ENCODE data around the gene HERC5. TPM values are rescaled to one million over a fixed set of nuclear protein-coding genes. Genes with fewer than 3 reads are reported as not detected.

HERC5 gene
- total and polyA plus RNA-seq, 7 donors = 1.4 to 7.5 (median 5.0) TPM

- H3K4me3 ChIP-seq = peak within 1 kb of the TSS; percentile 71 to 87 (median 74)
- DNase-seq = peak; percentile 98
- H3K4me1 ChIP-seq = peaks cover 0 to 59% (median 20%) of the 10 kb centered on the region in 4 donors
- 1% methylated on average over 68 of the region's 68 CpGs for WGBS, 2 donors
- intact Hi-C loops (cut with DNase I) = loop anchor here (1.0 to 10.0 kb wide), 6 partner anchors 66 to 979 kb away; partner anchors contain the start of genes HERC5 and HERC6
- H3K36me3 ChIP-seq = peaks cover 0 to 19% (median 3%) of the 10 kb centered on the region in 4 donors
- peak within 1 kb of the TSS; percentile 90 to 97 (median 94) for H3K27ac ChIP-seq
- no peaks in the 10 kb centered on the region for H3K9me3 ChIP-seq
- TF ChIP-seq POLR2AphosphoS5 (IDR thresholded peaks at IDR 0.05) (peak; percentile 77 to 96 (median 93)), EP300 (IDR thresholded peaks at IDR 0.05) (no peak), CTCF (IDR thresholded peaks at IDR 0.05) (no peak), POLR2A (IDR thresholded peaks at IDR 0.05) (peak; percentile 55 to 77)
- H3K27me3 ChIP-seq = no peaks in the 10 kb centered on the region
Observed at GRCh38 chr4:88523325-88524129, 66.6 kb downstream of the HERC5 start, which contains the start of gene PYURF. PYURF (minus strand) TSS chr4:88523776; CDS start chr4:88523700, 76 bp downstream.

GRCh38 chr4:88524171-88524570, 67.3 kb downstream of the HERC5 start:
- peaks cover 0 to 19% (median 3%) of the 10 kb centered on the region in 4 donors for H3K36me3 ChIP-seq
- peak overlapping the region; percentile 90 to 97 (median 94) for H3K27ac ChIP-seq
- no peak for DNase-seq
- H3K9me3 ChIP-seq = no peaks in the 10 kb centered on the region
- intact Hi-C loops (cut with DNase I) = loop anchor here (1.0 to 10.0 kb wide), 6 partner anchors 67 to 979 kb away; partner anchors contain the start of genes HERC5 and HERC6
- H3K27me3 ChIP-seq = no peaks in the 10 kb centered on the region
- H3K4me3 ChIP-seq = peak overlapping the region; percentile 71 to 87 (median 74)
- 67 to 69% methylated on average over 2 of the region's 2 CpGs for WGBS, 2 donors
- TF ChIP-seq POLR2AphosphoS5 (IDR thresholded peaks at IDR 0.05) (no peak), POLR2A (IDR thresholded peaks at IDR 0.05) (no peak), EP300 (IDR thresholded peaks at IDR 0.05) (no peak), CTCF (IDR thresholded peaks at IDR 0.05) (no peak)
- H3K4me1 ChIP-seq = peaks cover 0 to 54% (median 20%) of the 10 kb centered on the region in 4 donors

- TF ChIP-seq EP300 (IDR thresholded peaks at IDR 0.05) (no peak), POLR2A (IDR thresholded peaks at IDR 0.05) (no peak), CTCF (IDR thresholded peaks at IDR 0.05) (peak in 1 of 4 experiments; percentile 18), POLR2AphosphoS5 (IDR thresholded peaks at IDR 0.05) (no peak)
Observed at GRCh38 chr4:88526221-88526815, 69.4 kb downstream of the HERC5 start.

GRCh38 chr4:88527787-88528186, 70.9 kb downstream of the HERC5 start:
- Histone ChIP-seq H3K4me1 (peaks cover 0 to 29% (median 11%) of the 10 kb centered on the region in 4 donors), H3K27me3 (no peaks in the 10 kb centered on the region), H3K27ac (no peak overlapping the region), H3K36me3 (no peaks in the 10 kb centered on the region), H3K9me3 (no peaks in the 10 kb centered on the region), H3K4me3 (no peak overlapping the region)
- WGBS, 2 donors = 89 to 93% methylated on average over 8 of the region's 8 CpGs
- no peak for DNase-seq
- TF ChIP-seq CTCF (IDR thresholded peaks at IDR 0.05) = no peak
- intact Hi-C loops (cut with DNase I) = loop anchor here (2.0 to 10.0 kb wide), 2 partner anchors 65 to 983 kb away; partner anchors contain the start of gene HERC3

More at GRCh38 chr4:88526221-88526815, 69.4 kb downstream of the HERC5 start:
- Histone ChIP-seq H3K9me3 (no peaks in the 10 kb centered on the region), H3K27me3 (no peaks in the 10 kb centered on the region), H3K36me3 (peaks cover 0 to 5% (median 0%) of the 10 kb centered on the region in 4 donors), H3K4me3 (no peak overlapping the region), H3K27ac (peak overlapping the region; percentile 9 to 97 (median 94)), H3K4me1 (peaks cover 0 to 44% (median 20%) of the 10 kb centered on the region in 4 donors)
- WGBS, 2 donors = 9 to 56% methylated on average over 1 of the region's 1 CpG
- no peak for DNase-seq
- intact Hi-C loops (cut with DNase I) = loop anchor here (2.0 to 10.0 kb wide), 2 partner anchors 66 to 982 kb away; partner anchors contain the start of gene HERC3

Measured in sigmoid colon (tissue), 7 donors.